HuH-7 (cell line): ENCODE results near the gene MAMDC2.

Experiments
- DNase-seq: peaks from one replicate; pipeline ENCODE4 v3.0.0; 2011; ENCODE audit warnings: low spot score

MAMDC2 gene

DNA sequence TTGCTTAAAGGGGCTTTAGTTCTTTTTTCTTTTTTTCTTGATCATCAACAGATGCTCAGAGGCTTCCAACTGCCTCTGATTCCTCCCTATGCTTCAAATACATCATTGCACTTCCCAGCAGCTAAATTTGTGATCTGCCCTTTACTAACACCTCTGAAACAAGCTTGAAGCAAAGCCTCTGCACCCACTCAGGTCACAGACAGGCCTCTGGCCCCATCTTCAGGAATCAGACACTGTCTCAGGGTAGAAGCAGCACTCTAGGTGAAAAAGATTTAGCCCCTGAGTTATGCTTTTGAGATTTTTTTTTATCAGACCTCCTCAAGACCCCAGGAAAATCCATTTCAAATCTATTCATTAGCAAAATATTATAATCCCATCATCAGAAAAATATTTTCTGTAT lies 91.5 kb downstream of the MAMDC2 start:
- no peak for DNase-seq

DNA sequence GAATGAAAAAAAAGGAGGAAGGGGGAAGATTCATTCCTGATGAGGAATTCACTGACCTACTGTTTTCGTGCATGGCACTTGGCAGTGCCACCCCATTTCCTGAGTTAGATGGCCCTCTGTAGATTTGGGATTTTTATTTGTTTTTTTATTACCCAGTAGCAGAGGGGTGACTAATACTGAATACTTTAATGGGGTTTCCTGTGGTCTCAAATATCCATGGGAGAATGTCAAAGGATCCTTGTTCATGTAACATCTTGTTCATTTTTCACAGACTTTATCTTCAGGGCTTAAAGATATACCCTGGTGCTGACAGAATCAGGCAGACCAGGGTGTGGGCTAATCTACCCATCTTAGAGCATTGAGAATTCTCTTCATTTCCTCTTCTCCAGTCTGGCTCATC lies 93.0 kb downstream of the MAMDC2 start:
- DNase-seq = no peak

DNA sequence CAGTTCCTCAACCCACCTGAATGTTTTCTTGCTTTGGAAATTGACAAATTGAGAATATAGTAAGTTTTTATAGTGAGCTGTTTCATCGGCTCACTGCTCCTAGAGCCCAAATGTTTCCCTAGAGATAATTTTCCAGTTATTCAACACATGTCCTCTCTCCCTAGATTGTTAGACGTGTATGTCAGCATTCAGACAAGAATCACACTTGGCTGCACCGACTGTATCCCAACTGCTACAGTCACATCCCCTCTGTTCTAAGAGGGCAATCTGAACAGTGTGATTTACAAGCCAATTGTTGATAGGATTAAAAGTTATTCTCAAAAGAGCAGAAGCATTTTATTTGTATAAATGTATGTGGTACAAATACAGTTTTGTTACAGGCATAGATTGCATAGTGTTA lies 93.9 kb downstream of the MAMDC2 start:
- no peak for DNase-seq

DNA sequence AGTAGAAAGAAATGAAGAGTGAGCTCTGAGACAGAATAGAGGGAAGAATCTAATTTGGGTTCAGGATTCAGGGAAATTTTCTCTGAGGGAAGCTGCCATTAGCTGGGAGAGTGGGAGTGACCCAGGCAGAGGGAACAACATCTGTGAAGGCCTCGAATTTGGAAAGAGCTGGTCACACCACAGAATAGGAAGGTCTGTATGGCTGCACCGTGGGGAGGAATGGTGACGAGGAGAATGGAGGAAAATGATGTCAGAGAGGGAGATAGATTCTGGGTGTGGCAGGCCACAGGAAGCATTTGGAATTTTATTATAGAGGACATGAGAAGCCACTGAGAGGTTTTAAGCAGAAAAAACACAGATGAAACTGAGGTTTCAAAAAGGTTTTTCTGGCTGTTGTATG lies 98.5 kb downstream of the MAMDC2 start:
- no peak for DNase-seq

DNA sequence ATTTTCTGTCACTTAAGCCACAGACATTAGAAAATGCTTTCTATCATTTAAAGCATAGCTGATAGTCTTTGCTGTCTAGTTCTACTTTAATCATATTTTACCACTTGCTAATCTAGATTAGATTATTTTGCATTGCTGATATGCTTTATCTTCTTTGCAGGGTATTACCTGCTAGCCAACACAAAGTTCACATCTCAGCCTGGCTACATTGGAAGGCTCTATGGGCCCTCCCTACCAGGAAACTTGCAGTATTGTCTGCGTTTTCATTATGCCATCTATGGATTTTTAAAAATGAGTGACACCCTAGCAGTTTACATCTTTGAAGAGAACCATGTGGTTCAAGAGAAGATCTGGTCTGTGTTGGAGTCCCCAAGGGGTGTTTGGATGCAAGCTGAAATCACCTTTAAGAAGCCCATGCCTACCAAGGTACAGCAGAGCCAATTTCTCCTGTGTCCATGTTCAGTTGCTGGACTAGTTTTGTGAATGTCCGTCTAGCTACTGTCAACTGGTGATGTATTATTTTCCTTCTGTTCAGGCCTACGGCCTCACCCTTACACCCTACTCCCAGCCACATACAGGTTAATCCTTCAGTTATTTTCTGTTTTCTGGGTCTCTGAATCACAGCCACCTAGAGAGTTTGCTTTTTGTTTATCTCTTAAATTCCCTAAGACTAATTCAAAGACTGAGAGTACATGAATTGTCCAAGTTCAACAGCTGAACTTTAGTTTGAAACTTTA lies 99.9 kb downstream of the MAMDC2 start:
- DNase-seq = no peak

DNA sequence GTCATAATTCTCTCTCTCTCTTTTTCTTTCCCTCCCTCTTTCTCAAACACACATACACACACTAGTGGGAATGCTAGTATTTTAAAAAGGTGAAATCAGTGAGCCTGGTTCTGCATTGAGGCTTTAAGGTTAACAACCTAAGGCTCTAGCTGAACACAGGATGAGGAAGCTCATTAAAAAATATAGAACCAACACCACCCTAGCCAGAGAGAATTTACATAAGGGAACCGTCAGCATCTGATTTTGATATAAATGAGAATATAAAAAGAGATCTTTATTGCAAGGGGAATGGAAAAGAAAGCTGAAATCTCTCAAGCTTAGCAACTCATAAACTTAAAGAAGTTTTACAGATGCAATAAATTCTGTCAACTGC lies 100.5 kb downstream of the MAMDC2 start:
- no peak for DNase-seq

DNA sequence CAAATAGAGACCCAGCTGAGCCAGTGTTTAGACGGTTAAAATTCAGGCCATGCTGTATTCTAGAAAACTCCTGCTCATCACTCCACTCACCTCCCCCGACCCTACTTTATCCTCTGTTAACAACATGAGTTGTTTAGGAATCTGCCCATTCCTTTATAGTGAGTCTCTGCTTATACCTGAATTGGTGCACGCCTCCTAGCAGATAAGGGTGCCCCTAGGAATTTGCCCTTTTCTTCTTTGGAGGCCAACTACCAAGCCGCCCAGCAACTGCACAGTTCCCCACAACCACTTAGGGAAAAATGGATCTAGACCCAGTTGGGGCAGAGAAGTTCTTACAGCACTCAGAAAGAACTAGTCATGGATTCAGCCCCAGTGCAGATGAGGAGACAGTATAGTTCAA lies 102.3 kb downstream of the MAMDC2 start:
- no peak for DNase-seq

DNA sequence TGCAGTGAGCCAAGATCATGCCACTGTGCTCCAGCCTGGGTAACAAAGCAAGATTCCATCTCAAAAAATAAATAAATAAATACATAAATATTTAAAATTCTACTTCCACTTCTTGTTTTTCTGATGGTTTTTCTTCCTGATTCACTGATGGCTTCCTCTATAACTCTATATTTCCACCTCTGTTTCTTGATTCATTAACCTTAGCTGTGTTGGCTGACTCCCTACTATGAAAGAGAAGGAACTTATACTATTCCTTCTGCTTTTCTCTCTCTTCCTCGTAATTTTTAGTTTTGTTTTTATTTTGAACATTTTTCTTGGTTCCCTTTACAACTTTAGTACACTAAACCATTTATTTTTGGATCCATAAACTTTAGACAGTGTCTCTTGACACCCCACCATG lies 103.5 kb downstream of the MAMDC2 start:
- no peak for DNase-seq

DNA sequence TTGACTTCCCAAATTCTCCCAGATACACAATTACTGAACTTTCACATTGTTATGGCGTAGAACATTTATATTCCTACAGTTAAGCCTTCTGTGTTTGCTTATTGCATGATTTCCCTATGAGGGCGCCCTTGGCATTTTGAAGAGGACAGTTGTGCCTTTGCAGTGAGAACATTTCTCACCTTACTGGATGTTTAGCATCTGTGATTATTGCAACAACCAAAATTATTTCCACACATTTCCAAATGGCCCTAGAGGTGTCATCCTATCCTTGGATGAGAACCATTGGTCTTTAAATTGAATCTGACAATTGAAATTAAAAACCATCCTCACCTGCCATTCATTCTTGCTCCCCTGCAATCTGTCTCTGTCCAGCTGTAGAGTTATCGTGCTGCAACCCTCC lies 104.0 kb downstream of the MAMDC2 start:
- no peak for DNase-seq

DNA sequence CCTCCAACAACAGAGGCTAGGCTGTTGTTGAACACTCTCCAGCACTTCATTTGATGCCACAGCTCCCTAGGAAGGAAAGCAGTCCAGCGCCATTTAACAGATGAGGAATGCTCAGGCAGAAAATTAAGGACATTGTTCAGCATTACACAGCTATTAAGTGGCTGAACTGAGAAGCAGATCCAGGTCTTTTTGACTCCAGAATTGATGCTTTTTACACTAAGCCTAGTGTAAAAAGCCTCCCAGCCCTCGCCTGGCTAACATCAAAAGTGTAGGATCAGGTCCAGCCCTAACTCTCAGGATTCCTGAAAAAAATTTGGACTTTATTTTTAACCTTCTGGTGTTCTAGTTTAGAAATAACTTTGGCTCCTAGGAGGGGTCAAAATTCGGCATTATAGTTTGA lies 108.7 kb downstream of the MAMDC2 start:
- no peak for DNase-seq

DNA sequence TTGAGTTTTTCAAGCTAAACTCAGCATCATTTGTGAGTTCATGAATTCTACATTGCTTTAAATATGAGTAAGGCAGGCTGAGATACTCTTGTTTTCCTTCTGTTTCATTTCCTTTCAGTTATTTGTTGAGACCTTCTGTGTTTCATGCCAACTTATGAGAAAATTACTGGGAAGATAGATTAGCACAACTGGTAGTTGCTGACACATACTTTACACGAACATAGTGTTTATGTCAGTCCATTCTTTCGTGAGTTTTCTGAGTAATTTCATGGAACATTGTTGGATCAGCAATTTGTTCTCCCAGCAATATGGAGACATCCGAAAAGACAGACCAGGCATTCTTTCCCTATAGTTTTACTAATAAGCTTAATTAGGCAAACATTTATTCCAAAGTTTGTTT lies 113.1 kb downstream of the MAMDC2 start:
- DNase-seq = no peak

DNA sequence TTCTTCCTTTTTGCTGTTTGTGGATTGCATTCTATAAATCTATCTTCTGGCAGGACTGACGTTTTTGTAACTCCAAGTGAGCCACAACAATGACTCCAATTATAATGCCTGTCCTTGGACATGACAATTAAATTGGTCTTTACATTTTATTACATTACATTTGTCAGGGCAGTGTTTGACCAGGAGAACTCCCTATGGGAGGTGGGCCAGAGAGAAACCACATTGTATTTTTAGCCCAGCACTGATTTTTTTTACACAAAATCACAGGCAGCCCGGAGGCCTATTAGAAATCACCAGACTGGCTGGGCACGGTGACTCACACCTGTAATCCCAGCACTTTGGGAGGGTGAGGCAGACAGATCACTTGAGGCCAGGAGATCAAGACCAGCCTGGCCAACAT lies 116.0 kb downstream of the MAMDC2 start:
- no peak for DNase-seq

DNA sequence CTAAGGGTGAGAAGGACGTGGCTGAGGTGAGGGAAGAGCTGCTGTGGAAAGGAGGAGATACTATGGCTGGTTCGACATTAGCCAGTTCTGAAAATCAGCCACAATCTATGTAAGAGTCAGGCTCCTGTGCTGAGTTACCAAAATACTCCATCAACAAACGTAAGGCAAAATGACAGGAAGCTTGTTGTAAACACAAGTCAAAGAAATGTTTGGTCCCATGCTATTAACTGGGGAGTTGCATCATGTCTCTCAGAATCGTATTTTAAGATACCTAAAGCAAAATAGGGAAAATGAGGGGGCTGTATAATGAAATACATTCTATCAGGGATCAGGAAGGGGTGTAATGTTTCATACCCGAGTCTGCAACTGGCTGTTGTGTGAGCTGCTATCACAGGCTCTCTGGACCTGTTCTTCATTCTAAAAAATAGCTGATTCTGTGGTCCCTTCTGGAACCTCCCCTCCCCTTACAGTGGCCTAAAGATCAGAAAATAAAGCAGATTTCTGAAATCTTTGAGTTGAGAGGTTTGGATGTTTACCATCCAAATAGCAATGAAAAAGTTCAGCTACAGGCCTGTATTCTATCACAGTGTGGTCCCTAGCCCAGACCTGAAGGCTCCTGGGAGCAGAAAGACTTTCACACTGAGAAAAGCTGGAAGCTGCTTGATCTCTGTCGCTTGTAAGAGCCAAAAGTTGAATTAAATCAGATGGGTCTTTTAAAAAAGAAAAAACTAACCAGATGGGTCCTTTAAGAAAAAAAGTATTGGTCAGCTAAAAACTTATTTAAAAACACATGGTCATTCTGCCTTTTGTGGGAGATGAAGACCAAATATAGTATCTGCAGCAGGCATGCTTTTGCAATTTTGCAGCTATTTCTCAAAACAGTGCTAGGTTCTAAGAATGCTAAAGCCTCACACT lies 117.3 kb downstream of the MAMDC2 start:
- no peak for DNase-seq

DNA sequence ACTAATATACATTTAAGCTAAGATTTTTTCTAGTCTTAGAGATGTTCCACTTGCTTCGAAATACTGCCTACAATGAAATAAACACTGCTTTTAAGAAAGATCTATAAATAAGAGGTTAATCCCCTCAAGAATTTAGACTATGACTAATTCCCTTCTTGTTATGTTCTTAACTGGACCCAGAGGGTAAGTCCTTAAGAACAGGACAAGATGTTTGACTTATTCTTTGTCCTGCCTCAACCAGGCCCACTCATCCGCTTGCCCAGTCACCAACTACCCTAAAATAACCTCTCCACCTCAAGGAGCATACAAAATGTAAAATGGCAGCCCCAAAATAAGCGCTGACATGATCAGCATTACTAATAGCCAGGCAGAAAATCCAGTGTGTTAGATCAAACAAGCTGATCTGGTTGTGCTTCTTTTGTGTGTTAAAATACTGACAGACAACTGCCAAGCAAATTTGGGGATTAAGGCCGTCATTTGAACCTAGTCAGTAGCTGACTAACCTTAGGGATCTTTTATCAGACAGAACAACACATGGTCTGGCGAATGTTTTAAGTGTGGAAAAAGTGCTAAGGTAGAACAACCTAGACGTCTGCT lies 121.5 kb downstream of the MAMDC2 start:
- DNase-seq = no peak

DNA sequence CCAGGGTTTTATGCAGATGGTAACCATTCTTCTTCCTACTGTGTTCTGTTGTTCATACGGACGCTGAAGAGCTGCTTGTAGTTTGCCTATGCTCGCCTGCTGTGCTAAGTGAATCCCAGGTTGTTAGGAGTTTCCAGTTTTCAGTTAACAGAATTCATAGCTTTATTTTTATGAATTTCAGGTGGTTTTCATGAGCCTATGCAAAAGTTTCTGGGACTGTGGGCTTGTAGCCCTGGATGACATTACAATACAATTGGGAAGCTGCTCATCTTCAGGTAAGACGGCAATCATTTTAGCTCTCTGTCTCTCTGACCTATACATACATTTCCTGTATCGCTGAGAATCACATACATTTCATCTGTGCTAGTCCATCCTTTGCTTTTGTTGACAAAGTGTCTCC lies 124.9 kb downstream of the MAMDC2 start:
- DNase-seq = no peak

DNA sequence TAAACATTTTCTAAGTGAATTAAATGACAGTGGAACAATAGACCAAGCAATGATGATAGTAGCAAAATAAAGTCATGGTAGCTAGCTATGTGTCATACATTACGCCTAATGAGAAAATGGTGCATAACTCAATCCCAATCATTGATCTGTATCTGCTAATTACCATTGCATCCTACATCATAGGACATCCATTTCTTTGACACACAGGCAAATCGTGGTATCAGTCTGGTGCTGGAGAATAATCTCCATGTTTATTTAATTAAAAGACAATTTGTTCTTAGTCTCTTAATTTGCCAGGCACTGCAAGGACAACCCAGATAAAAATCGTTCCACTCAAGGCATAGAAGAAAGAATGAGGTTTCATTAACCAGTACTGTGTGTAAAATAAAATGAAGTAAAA lies 125.6 kb downstream of the MAMDC2 start:
- no peak for DNase-seq

DNA sequence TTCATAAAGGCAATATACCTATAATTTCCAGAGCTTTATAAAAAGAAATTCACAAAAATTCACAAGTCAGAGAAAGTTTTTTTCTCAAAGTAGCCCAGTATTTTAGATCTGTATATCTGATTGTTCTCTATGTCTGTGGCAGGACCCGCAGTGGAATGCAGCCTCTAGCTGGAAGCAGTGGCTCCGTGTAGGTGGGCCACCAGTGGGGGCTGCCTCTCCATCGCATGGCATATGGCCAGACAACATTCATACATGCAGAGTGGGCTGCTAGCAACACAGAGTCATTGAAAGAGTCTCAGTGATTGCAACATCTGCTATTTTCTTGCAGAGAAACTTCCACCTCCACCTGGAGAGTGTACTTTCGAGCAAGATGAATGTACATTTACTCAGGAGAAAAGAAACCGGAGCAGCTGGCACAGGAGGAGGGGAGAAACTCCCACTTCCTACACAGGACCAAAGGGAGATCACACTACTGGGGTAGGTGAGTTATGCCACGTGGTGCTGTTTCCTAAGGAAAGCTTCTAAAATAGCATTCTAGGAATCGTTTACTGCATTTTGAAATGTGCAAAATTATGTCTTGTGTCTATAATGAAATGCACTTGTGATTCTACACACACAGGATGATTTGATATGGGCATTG lies 126.6 kb downstream of the MAMDC2 start:
- no peak for DNase-seq

DNA sequence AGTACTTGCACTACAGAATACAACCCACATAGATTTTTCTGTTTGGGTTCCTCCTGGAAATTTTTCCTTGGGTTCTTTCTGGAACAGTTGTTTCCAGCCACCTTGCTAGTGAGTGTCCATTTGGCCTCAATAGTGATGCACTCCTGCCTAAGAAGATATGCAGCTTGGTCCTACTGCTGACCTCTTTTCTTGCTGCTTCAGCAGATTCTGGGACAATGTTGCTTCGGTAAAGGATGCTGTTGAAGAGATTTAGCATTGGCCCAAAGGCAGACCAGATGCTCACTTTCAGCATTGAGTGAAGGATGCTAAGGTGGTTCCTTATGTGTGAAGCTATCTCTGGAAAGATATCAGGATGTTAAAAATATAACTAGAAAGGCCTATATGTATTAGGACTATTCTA lies 128.9 kb downstream of the MAMDC2 start:
- no peak for DNase-seq

DNA sequence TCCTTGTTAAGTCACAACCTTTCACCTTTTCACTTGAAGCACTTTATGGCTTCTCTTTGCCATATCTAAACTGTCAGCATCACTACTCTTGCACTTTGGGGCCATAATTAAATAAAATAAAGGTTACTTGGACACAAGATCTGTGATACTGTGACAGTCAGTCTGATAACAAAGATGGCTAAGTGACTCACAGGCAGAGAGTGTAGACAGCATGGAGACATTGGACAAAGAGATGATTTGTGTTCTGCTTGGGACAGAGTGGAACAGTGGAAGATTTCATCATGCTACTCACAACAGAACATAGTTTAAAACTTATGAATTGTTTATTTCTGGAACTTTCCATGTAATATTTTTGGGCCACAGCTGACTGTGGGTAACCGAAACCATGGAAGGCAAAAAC lies 133.5 kb downstream of the MAMDC2 start:
- DNase-seq = no peak

DNA sequence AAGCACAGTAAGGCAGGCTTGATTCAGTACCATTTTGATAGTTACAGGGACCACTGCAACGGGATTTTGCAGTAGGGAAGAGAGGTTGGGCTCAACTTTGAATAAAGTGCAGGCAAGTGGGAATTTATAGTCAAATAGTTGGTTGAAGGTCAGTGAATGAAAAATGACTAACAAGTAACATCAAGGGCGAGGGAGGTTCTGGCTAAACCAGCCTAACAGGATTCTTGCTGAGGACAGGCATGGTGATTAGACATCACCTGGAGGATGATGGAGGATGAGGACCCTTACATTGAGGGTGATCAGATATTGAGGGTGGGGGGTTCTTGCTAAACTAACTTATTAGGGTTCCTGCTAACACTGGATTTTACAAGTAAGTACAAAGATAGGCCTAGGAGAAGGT lies 149.1 kb downstream of the MAMDC2 start:
- DNase-seq = no peak

DNA sequence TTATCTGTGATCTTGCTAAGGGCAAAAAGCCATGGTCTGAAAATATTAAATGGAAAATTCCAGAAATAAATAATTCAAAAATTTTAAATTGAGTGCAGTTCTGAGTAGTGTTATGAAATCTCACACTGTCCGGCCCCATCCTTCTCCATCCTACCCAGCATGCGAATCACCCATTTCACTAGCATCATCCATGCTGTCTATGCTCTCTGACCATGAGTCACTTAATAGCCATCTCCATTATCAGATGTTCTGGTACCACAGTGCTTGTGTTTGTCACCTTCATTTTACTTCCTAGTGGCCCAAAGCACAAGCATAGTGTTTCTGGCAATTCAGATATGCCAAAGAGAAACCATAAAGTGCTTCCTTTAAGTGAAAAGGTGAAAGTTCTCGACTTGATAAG lies 151.8 kb downstream of the MAMDC2 start:
- no peak for DNase-seq

DNA sequence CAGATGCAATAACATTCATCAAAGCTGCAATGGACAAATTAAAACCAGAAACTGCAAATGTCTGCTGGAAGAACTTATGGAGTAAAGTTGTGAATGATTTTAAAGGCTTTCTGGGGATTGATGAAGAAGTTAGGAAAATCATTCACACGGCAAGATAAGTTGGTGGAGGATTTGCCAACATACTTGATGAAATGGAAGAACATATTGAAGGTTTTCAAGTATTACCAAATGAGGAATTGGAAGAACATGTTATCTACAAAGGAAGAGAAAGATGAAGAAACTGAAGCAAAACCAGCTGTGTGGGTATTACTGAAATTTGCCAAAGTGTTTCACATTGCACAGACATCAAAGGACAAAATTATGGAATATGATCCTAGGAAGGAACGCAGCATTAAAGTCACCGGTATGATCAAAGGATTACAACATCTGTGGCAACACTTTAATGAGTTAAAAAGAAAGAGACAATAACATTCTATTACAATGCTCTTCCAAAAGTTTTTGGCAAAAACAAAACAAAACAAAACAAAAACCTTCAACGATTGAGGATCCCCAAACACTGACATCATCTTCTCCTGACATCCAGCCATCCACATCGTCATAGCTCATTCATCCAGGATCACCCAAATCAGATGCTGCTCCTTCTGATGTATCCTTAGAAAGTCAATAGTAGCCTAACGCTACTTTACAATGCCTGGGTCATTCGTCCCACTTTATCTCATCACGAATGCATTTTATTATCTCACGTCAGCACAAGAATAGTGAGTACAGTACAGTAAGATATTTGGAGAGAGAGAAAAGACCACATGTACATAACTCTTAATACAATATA lies 153.8 kb downstream of the MAMDC2 start:
- DNase-seq = no peak
